OCI-LY1 (cell line): ENCODE results near the gene PDE11A.

ENCODE experiments used
- EZH2 ChIP-seq: fragments of 200-600 bp; sonication (generic), shearing (Covaris generic); IDR thresholded peaks from 2 replicates; pipeline ENCODE4 v1.8.0; 2017; ENCODE audit warnings: borderline replicate concordance, mixed run types, mild to moderate bottlenecking, antibody characterized with exemption, low read length, moderate library complexity, mixed read lengths
- TF ChIP-seq, protein P1 (sequence below): fragments of 200-600 bp; sonication (generic), shearing (Covaris generic); IDR thresholded peaks from 2 replicates; pipeline ENCODE4 v1.5.1; 2017; ENCODE audit warnings: mild to moderate bottlenecking, antibody characterized with exemption, low read length, moderate library complexity, mixed read lengths

DNA sequence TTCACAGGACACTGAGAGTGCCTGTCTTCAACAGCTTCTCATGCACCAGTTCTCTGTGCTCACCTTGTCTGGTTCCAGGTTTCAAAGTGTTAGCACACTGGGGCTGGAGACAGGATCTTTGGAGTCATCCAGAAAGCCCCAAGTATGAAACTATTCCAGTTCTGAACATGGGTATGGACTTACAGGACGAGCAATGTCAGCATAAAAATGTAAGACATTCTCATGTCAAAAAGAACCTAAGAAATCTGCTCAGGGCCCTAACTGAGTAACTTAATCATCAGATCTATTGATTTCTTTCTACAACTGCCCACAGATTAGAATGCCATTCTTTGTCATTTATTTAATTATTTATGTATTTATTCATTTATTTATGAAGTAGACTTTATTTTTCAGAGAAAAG lies 495.5 kb downstream of the PDE11A start:
- TF ChIP-seq, protein P1, sequence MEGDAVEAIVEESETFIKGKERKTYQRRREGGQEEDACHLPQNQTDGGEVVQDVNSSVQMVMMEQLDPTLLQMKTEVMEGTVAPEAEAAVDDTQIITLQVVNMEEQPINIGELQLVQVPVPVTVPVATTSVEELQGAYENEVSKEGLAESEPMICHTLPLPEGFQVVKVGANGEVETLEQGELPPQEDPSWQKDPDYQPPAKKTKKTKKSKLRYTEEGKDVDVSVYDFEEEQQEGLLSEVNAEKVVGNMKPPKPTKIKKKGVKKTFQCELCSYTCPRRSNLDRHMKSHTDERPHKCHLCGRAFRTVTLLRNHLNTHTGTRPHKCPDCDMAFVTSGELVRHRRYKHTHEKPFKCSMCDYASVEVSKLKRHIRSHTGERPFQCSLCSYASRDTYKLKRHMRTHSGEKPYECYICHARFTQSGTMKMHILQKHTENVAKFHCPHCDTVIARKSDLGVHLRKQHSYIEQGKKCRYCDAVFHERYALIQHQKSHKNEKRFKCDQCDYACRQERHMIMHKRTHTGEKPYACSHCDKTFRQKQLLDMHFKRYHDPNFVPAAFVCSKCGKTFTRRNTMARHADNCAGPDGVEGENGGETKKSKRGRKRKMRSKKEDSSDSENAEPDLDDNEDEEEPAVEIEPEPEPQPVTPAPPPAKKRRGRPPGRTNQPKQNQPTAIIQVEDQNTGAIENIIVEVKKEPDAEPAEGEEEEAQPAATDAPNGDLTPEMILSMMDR: no peak
- TF ChIP-seq EZH2: no peak
